COLO668 (cell line): ENCODE measurements around the gene MEGF9.

Experiments used
- DNase-seq: peaks from one replicate; lab custom pipeline; 2025; ENCODE audit not compliant: unreplicated experiment; lab: John Stamatoyannopoulos, UW

MEGF9 gene

GRCh38 chr9:120733190-120733589 is 18.9 kb upstream of the MEGF9 start:
- DNase-seq = no peak

GRCh38 chr9:120730654-120731514 is 16.6 kb upstream of the MEGF9 start:
- DNase-seq = peak; percentile 48

- no peak for DNase-seq
These were observed 15.5 kb upstream of the MEGF9 start for GRCh38 chr9:120729791-120730241.

GRCh38 chr9:120726484-120726883 is 12.2 kb upstream of the MEGF9 start:
- no peak for DNase-seq

GRCh38 chr9:120725907-120726306 is 11.6 kb upstream of the MEGF9 start:
- no peak for DNase-seq

- DNase-seq = no peak
These were observed 10.6 kb upstream of the MEGF9 start for GRCh38 chr9:120724757-120725400.

- no peak for DNase-seq
These were observed 9.3 kb upstream of the MEGF9 start for GRCh38 chr9:120723565-120723964.

GRCh38 chr9:120720404-120720803 is 6.1 kb upstream of the MEGF9 start:
- no peak for DNase-seq

- no peak for DNase-seq
These were observed 4.0 kb upstream of the MEGF9 start for GRCh38 chr9:120718316-120718715.

- no peak for DNase-seq
These were observed 2.9 kb upstream of the MEGF9 start for GRCh38 chr9:120717176-120717575.

- DNase-seq = no peak
These were observed 2.2 kb upstream of the MEGF9 start for GRCh38 chr9:120716483-120716882.

GRCh38 chr9:120715389-120715924 is 1.2 kb upstream of the MEGF9 start:
- DNase-seq = no peak

GRCh38 chr9:120714846-120715388 is 647 bp upstream of the MEGF9 start:
- no peak for DNase-seq

GRCh38 chr9:120713257-120714087 is 798 bp downstream of the MEGF9 start:
- DNase-seq = peak; percentile 33

GRCh38 chr9:120712539-120713031 is 1.7 kb downstream of the MEGF9 start:
- DNase-seq = no peak

- DNase-seq = no peak
These were observed 2.3 kb downstream of the MEGF9 start for GRCh38 chr9:120711841-120712538.

- no peak for DNase-seq
These were observed 2.9 kb downstream of the MEGF9 start for GRCh38 chr9:120711354-120711753.

GRCh38 chr9:120710110-120710981 is 3.9 kb downstream of the MEGF9 start:
- DNase-seq = no peak

GRCh38 chr9:120708526-120709224 is 5.6 kb downstream of the MEGF9 start:
- DNase-seq = no peak
